K562 (cell line): Measurements from ENCODE around the gene SPTSSA. TPM values are rescaled to one million over a fixed set of nuclear protein-coding genes. Genes with fewer than 3 reads are reported as not detected.
A peak's percentile ranks its signal among the peaks of the same experiment; 100 is the strongest.

Experiments
- CBX5 ChIP-seq: IDR thresholded peaks from 2 replicates; pipeline ENCODE4 v1.6.1; 2014; ENCODE audit warnings: low read depth, borderline replicate concordance
- CCAR2 ChIP-seq: fragments of 200-400 bp; formaldehyde crosslinking; IDR thresholded peaks from 2 replicates; pipeline ENCODE4 v1.6.1; 2017; ENCODE audit warnings: mild to moderate bottlenecking, low read depth, low read length
- CLOCK ChIP-seq: fragments of 250-450 bp; sonication (Bioruptor Pico); IDR thresholded peaks from 2 replicates; pipeline ENCODE4 v1.4.0; 2020; ENCODE audit warnings: mild to moderate bottlenecking, moderate library complexity, borderline replicate concordance
- COPS2 ChIP-seq: fragments of 450-650 bp; conservative IDR thresholded peaks from 2 replicates; pipeline ENCODE4 v1.6.1; 2016; ENCODE audit warnings: mild to moderate bottlenecking, moderate library complexity
- CREM ChIP-seq: IDR thresholded peaks from 2 replicates; pipeline ENCODE4 v1.6.1; 2014; ENCODE audit warnings: antibody characterized with exemption, low read depth
- ESRRA ChIP-seq: fragments of 450-650 bp; IDR thresholded peaks from 2 replicates; pipeline ENCODE4 v1.6.1; 2014; ENCODE audit warnings: low read depth, mild to moderate bottlenecking, moderate library complexity, borderline replicate concordance
- KDM1A ChIP-seq, 2 experiments: fragments of 450-650 bp; IDR thresholded peaks; 2 replicates each; pipeline ENCODE4 v1.6.1; 2016; ENCODE audit warnings: mild to moderate bottlenecking in 2 of 2
- L3MBTL2 ChIP-seq: fragments of 450-650 bp; IDR thresholded peaks from 2 replicates; pipeline ENCODE4 v1.6.1; 2016; ENCODE audit warnings: mild to moderate bottlenecking, moderate library complexity
- MTA2 ChIP-seq: fragments of 450-650 bp; IDR thresholded peaks from 2 replicates; pipeline ENCODE4 v1.6.1; 2016; ENCODE audit warnings: low read depth
- NCOA1 ChIP-seq: fragments of 450-650 bp; IDR thresholded peaks from 2 replicates; pipeline ENCODE4 v1.6.1; 2016; ENCODE audit warnings: low read depth
- NFATC3 ChIP-seq: fragments of 450-650 bp; IDR thresholded peaks from 2 replicates; pipeline ENCODE4 v1.6.1; 2017; ENCODE audit warnings: mild to moderate bottlenecking
- POLR2B ChIP-seq: fragments of 450-650 bp; IDR thresholded peaks from 2 replicates; pipeline ENCODE4 v1.6.1; 2018; ENCODE audit warnings: low read depth; ENCODE audit not compliant: partially characterized antibody
- PTRF ChIP-seq: fragments of 450-650 bp; IDR thresholded peaks from 2 replicates; pipeline ENCODE4 v1.6.1; 2016; ENCODE audit warnings: mild to moderate bottlenecking, missing genetic modification characterization, missing compliant biosample characterization
- RBM14 ChIP-seq: fragments of 200-400 bp; formaldehyde crosslinking; IDR thresholded peaks from 2 replicates; pipeline ENCODE4 v1.6.1; 2018; ENCODE audit warnings: low read depth, mild to moderate bottlenecking, low read length, moderate library complexity, borderline replicate concordance; ENCODE audit not compliant: insufficient read depth
- RNF2 ChIP-seq: sonication (generic); IDR thresholded peaks from 2 replicates; pipeline ENCODE4 v1.6.1; 2016
- SIN3B ChIP-seq: fragments of 450-650 bp; IDR thresholded peaks from 2 replicates; pipeline ENCODE4 v1.6.1; 2017; ENCODE audit warnings: low read depth, mild to moderate bottlenecking, moderate library complexity
- SNRNP70 ChIP-seq: fragments of 200-400 bp; formaldehyde crosslinking; optimal IDR thresholded peaks from 2 replicates; pipeline ENCODE3; 2017; ENCODE audit warnings: low read depth, low read length
- U2AF2 ChIP-seq: fragments of 200-400 bp; formaldehyde crosslinking; optimal IDR thresholded peaks from 2 replicates; pipeline ENCODE3; 2017; ENCODE audit warnings: low read depth, mild to moderate bottlenecking, low read length
- ZNF212 ChIP-seq: fragments of 450-650 bp; formaldehyde crosslinking; IDR thresholded peaks from 2 replicates; pipeline ENCODE4 v1.4.0; 2020; ENCODE audit warnings: mild to moderate bottlenecking
- ZNF253 ChIP-seq: fragments of 250-450 bp; sonication (Bioruptor Pico); conservative IDR thresholded peaks from 2 replicates; pipeline ENCODE4 v1.6.1; 2021; ENCODE audit warnings: mild to moderate bottlenecking
- ZNF316 ChIP-seq: fragments of 450-650 bp; IDR thresholded peaks from 2 replicates; pipeline ENCODE4 v1.6.1; 2016
- ZNF586 ChIP-seq: fragments of 450-650 bp; formaldehyde crosslinking; conservative IDR thresholded peaks from 2 replicates; pipeline ENCODE4 v1.4.0; 2020; ENCODE audit warnings: mild to moderate bottlenecking, moderate library complexity
- polyA plus RNA-seq, 8 experiments: library from polyadenylated mRNA; depleted of rRNA in 4 of 8; stranded (reverse) in 5 of 8; unstranded in 3 of 8; fragments of >200 nt; fragmentation: Nextera tagmentation in 2 of 8; fragmentation: Illumina TruSeq in 1 of 8; extraction: Ambion mirVana in 2 of 8; extraction: Trizol in 1 of 8; gene quantifications; 2 replicates each; pipeline versions ENCODE4 v1.2.1 to v1.2.3, GENCODE V29; 2011 to 2014; ENCODE audit warnings: inconsistent platforms in 1 of 8, missing spikeins in 1 of 8
- total RNA-seq, 7 experiments: library from RNA; depleted of rRNA in 6 of 7; stranded (reverse); fragments of >200 nt in 6 of 7; fragmentation: Illumina TruSeq in 2 of 7; extraction: Trizol in 2 of 7; gene quantifications; 2 replicates each; pipeline versions ENCODE4 v1.2.1 to v1.2.3, GENCODE V29; 2011 to 2021; ENCODE audit warnings: low replicate concordance in 1 of 7
- TF ChIP-seq, protein P1 (sequence below): fragments of 450-650 bp; IDR thresholded peaks from 2 replicates; pipeline ENCODE4 v1.6.1; 2018; ENCODE audit warnings: mild to moderate bottlenecking, low read depth; ENCODE audit not compliant: partially characterized antibody
- TF ChIP-seq, protein P2 (sequence below), 2 experiments: fragments of 450-650 bp in 1 of 2; IDR thresholded peaks; 2 replicates each; pipeline ENCODE4 v1.6.1; 2011 to 2017; ENCODE audit warnings: low read depth in 2 of 2, antibody characterized with exemption in 1 of 2, borderline replicate concordance in 1 of 2, low read length in 1 of 2, mild to moderate bottlenecking in 1 of 2, mixed read lengths in 1 of 2; ENCODE audit not compliant: control insufficient read depth in 1 of 2

Gene SPTSSA
- total and polyA plus RNA-seq, 9 of the 15 experiments (the other 6 are each of a cell fraction or from before 2014, with no cell fraction given): 6.8 to 35.7 (median 22.0) TPM

- TF ChIP-seq CLOCK (CRISPR knock-in tag) (no peak), CREM (no peak), U2AF2 (no peak), ZNF253 (CRISPR knock-in tag) (no peak), COPS2 (no peak), KDM1A (IDR thresholded peaks at IDR 0.05) (no peak), POLR2B (no peak), L3MBTL2 (peak; percentile 41; the same call in 1 of the 2 replicates), ESRRA (peak; percentile 41; the same call in 1 of the 2 replicates), PTRF (tag) (no peak), NCOA1 (no peak), SNRNP70 (no peak), CCAR2 (no peak), SIN3B (no peak), MTA2 (no peak), RNF2 (no peak), ZNF586 (CRISPR knock-in tag) (no peak), NFATC3 (no peak), ZNF212 (CRISPR knock-in tag) (no peak), ZNF316 (no peak), RBM14 (no peak), CBX5 (no peak)
- TF ChIP-seq, protein P1, sequence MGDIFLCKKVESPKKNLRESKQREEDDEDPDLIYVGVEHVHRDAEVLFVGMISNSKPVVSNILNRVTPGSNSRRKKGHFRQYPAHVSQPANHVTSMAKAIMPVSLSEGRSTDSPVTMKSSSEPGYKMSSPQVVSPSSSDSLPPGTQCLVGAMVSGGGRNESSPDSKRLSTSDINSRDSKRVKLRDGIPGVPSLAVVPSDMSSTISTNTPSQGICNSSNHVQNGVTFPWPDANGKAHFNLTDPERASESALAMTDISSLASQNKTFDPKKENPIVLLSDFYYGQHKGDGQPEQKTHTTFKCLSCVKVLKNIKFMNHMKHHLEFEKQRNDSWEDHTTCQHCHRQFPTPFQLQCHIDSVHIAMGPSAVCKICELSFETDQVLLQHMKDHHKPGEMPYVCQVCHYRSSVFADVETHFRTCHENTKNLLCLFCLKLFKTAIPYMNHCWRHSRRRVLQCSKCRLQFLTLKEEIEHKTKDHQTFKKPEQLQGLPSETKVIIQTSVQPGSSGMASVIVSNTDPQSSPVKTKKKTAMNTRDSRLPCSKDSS: no peak
- TF ChIP-seq, protein P2, sequence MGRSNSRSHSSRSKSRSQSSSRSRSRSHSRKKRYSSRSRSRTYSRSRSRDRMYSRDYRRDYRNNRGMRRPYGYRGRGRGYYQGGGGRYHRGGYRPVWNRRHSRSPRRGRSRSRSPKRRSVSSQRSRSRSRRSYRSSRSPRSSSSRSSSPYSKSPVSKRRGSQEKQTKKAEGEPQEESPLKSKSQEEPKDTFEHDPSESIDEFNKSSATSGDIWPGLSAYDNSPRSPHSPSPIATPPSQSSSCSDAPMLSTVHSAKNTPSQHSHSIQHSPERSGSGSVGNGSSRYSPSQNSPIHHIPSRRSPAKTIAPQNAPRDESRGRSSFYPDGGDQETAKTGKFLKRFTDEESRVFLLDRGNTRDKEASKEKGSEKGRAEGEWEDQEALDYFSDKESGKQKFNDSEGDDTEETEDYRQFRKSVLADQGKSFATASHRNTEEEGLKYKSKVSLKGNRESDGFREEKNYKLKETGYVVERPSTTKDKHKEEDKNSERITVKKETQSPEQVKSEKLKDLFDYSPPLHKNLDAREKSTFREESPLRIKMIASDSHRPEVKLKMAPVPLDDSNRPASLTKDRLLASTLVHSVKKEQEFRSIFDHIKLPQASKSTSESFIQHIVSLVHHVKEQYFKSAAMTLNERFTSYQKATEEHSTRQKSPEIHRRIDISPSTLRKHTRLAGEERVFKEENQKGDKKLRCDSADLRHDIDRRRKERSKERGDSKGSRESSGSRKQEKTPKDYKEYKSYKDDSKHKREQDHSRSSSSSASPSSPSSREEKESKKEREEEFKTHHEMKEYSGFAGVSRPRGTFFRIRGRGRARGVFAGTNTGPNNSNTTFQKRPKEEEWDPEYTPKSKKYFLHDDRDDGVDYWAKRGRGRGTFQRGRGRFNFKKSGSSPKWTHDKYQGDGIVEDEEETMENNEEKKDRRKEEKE (IDR thresholded peaks at IDR 0.05; ENCODE audit: borderline replicate concordance in 1 of 2, control insufficient read depth in 1 of 2, low read depth in 2 of 2, low read length in 1 of 2): no peak
Observed at GRCh38 chr14:34425095-34425851, 36.8 kb downstream of the SPTSSA start (continued).
